Smooth muscle cell (in vitro differentiated cells): ENCODE results near the gene SPOCK1. TPM values are rescaled to one million over a fixed set of nuclear protein-coding genes. Genes with fewer than 3 reads are reported as not detected.

Experiments used
- DNase-seq: peaks from one replicate; lab custom pipeline; 2025; ENCODE audit not compliant: unreplicated experiment; lab: John Stamatoyannopoulos, UW
- H2AFZ ChIP-seq: fragments of 200-600 bp; sonication (generic); 2 replicates; pipeline ENCODE4 v1.6.0; 2016; ENCODE audit warnings: antibody characterized with exemption, low read depth, mild to moderate bottlenecking
- H3F3A ChIP-seq: fragments of 200-600 bp; sonication (generic); 2 replicates; pipeline ENCODE4 v1.6.0; 2017; ENCODE audit warnings: antibody characterized with exemption, low read depth
- H3K27ac ChIP-seq: fragments of 200-600 bp; sonication (generic); 2 replicates; pipeline ENCODE4 v1.5.1; 2016; ENCODE audit warnings: low read depth, mild to moderate bottlenecking
- H3K27me3 ChIP-seq: fragments of 200-600 bp; sonication (generic); 2 replicates; pipeline ENCODE4 v1.6.1; 2016; ENCODE audit warnings: low read depth, mild to moderate bottlenecking
- H3K36me3 ChIP-seq: fragments of 200-600 bp; sonication (generic); 2 replicates; pipeline ENCODE4 v1.5.1; 2016; ENCODE audit warnings: low read depth
- H3K4me1 ChIP-seq: fragments of 200-600 bp; sonication (generic); 2 replicates; pipeline ENCODE4 v1.5.1; 2016; ENCODE audit warnings: low read depth
- H3K4me2 ChIP-seq: fragments of 200-600 bp; sonication (generic); 2 replicates; pipeline ENCODE4 v1.6.0; 2016; ENCODE audit warnings: mild to moderate bottlenecking
- H3K4me3 ChIP-seq: fragments of 200-600 bp; sonication (generic); 2 replicates; pipeline ENCODE4 v1.5.1; 2016; ENCODE audit warnings: mild to moderate bottlenecking
- H3K79me2 ChIP-seq: fragments of 200-600 bp; sonication (generic); 2 replicates; pipeline ENCODE4 v1.6.0; 2016; ENCODE audit warnings: low read depth, mild to moderate bottlenecking
- H3K9ac ChIP-seq: fragments of 200-600 bp; sonication (generic); 2 replicates; pipeline ENCODE4 v1.6.0; 2016; ENCODE audit warnings: low read depth
- H3K9me3 ChIP-seq: fragments of 200-600 bp; sonication (generic); replicated peaks from 2 replicates; pipeline ENCODE4 v1.5.1; 2016; ENCODE audit warnings: low read depth
- H4K20me1 ChIP-seq: fragments of 200-600 bp; sonication (generic); 2 replicates; pipeline ENCODE4 v1.6.0; 2016; ENCODE audit warnings: low read depth
- CTCF ChIP-seq: fragments of 200-600 bp; sonication (generic); IDR thresholded peaks from 2 replicates; pipeline ENCODE4 v1.5.1; 2017; ENCODE audit warnings: borderline replicate concordance, mild to moderate bottlenecking, antibody characterized with exemption; ENCODE audit not compliant: insufficient read depth, poor library complexity, severe bottlenecking
- WGBS: methylation state at CpG from one replicate; pipeline ENCODE4 v1.1.7; 2016; ENCODE audit warnings: low lambda C conversion rate; 5-methylcytosine and 5-hydroxymethylcytosine counted together
- polyA plus RNA-seq: library from polyadenylated mRNA; unstranded; fragments of >200 nt; fragmentation: Nextera tagmentation; extraction: Ambion mirVana; gene quantifications from 2 replicates; pipeline ENCODE4 v1.2.1, GENCODE V29; 2016
- total RNA-seq: library from RNA; depleted of rRNA; stranded (reverse); fragments of >200 nt; gene quantifications from 2 replicates; pipeline ENCODE4 v1.2.3, GENCODE V29; 2014

The SPOCK1 gene
- total and polyA plus RNA-seq, 2 experiments from 2014 or later: 56.2 to 80.0 TPM

GRCh38 chr5:137152616-137153015 is 346.5 kb downstream of the SPOCK1 start:
- no peaks in the 10 kb centered on the region for H3K27me3 ChIP-seq
- no peak overlapping the region for H2AFZ ChIP-seq
- no peak overlapping the region for H3K4me2 ChIP-seq
- H3K9me3 ChIP-seq: no peaks in the 10 kb centered on the region
- no peaks in the 10 kb centered on the region for H3K79me2 ChIP-seq
- DNase-seq: no peak
- WGBS: 70% methylated on average over 3 of the region's 3 CpGs
- H4K20me1 ChIP-seq: no peaks in the 10 kb centered on the region
- peaks cover 1% of the 10 kb centered on the region for H3F3A ChIP-seq
- H3K27ac ChIP-seq: no peak overlapping the region
- H3K4me1 ChIP-seq: peaks cover under 1% of the 10 kb centered on the region
- TF ChIP-seq CTCF: no peak
- H3K4me3 ChIP-seq: no peak overlapping the region
- H3K36me3 ChIP-seq: no peaks in the 10 kb centered on the region
- no peak overlapping the region for H3K9ac ChIP-seq

- Histone ChIP-seq H3K9ac (no peak overlapping the region), H2AFZ (no peak overlapping the region)
Measured at GRCh38 chr5:137148655-137149054, 350.5 kb downstream of the SPOCK1 start.

GRCh38 chr5:137148159-137148558 is 351.0 kb downstream of the SPOCK1 start:
- WGBS: 25% methylated on average over 1 of the region's 1 CpG
- Histone ChIP-seq H3K27me3 (no peaks in the 10 kb centered on the region), H3K4me3 (no peak overlapping the region), H3K79me2 (no peaks in the 10 kb centered on the region), H3K4me2 (peak overlapping the region; percentile 24), H3K36me3 (no peaks in the 10 kb centered on the region), H3K9me3 (no peaks in the 10 kb centered on the region), H4K20me1 (no peaks in the 10 kb centered on the region), H3K27ac (peak overlapping the region; percentile 98), H3F3A (peaks cover 9% of the 10 kb centered on the region), H3K4me1 (peaks cover 15% of the 10 kb centered on the region), H2AFZ (no peak overlapping the region), H3K9ac (peak overlapping the region; percentile 93)
- no peak for TF ChIP-seq CTCF
- DNase-seq: no peak

More at GRCh38 chr5:137148655-137149054, 350.5 kb downstream of the SPOCK1 start:
- DNase-seq: no peak
- H3K4me3 ChIP-seq: no peak overlapping the region
- H3K27me3 ChIP-seq: no peaks in the 10 kb centered on the region
- H3K4me1 ChIP-seq: peaks cover 11% of the 10 kb centered on the region
- no peaks in the 10 kb centered on the region for H4K20me1 ChIP-seq
- no peaks in the 10 kb centered on the region for H3K36me3 ChIP-seq
- TF ChIP-seq CTCF: no peak
- H3F3A ChIP-seq: peaks cover 4% of the 10 kb centered on the region
- H3K27ac ChIP-seq: peak overlapping the region; percentile 45
- 40% methylated on average over 2 of the region's 2 CpGs for WGBS
- no peaks in the 10 kb centered on the region for H3K9me3 ChIP-seq
- H3K79me2 ChIP-seq: no peaks in the 10 kb centered on the region
- H3K4me2 ChIP-seq: peak overlapping the region; percentile 24

- Histone ChIP-seq H3K79me2 (no peaks in the 10 kb centered on the region), H3K4me2 (peak overlapping the region; percentile 70), H4K20me1 (peaks cover 2% of the 10 kb centered on the region), H3K4me3 (no peak overlapping the region), H3F3A (peaks cover 13% of the 10 kb centered on the region), H3K9me3 (no peaks in the 10 kb centered on the region), H3K4me1 (peaks cover 17% of the 10 kb centered on the region), H3K36me3 (no peaks in the 10 kb centered on the region), H3K27me3 (no peaks in the 10 kb centered on the region), H3K27ac (peak overlapping the region; percentile 98), H2AFZ (no peak overlapping the region), H3K9ac (peak overlapping the region; percentile 93)
- no peak for TF ChIP-seq CTCF
- no peak for DNase-seq
- 59% methylated on average over 5 of the region's 5 CpGs for WGBS
Measured at GRCh38 chr5:137147346-137147745, 351.8 kb downstream of the SPOCK1 start.
